Endodermal cell (in vitro differentiated cells): ENCODE results near the gene CALB2. TPM values are rescaled to one million over a fixed set of nuclear protein-coding genes. Genes with fewer than 3 reads are reported as not detected.

Experiments
- DNase-seq: peaks from one replicate; pipeline ENCODE4 v3.0.0-alpha.2; 2017
- H3K27ac ChIP-seq: 2 replicates; pipeline ENCODE4 v1.5.1; 2013; ENCODE audit warnings: mild to moderate bottlenecking, low read depth, low read length, moderate library complexity
- H3K27me3 ChIP-seq: 2 replicates; pipeline ENCODE4 v1.6.1; 2013; ENCODE audit warnings: mild to moderate bottlenecking, low read length, moderate library complexity; ENCODE audit not compliant: insufficient read depth, control insufficient read depth, poor library complexity, severe bottlenecking
- H3K36me3 ChIP-seq: 2 replicates; pipeline ENCODE4 v1.7.0; 2013; ENCODE audit warnings: mild to moderate bottlenecking, low read length, moderate library complexity; ENCODE audit not compliant: control insufficient read depth, insufficient read depth
- H3K4me1 ChIP-seq: one replicate; pipeline ENCODE4 v1.7.0; 2013; ENCODE audit warnings: low read length; ENCODE audit not compliant: control insufficient read depth, insufficient read depth
- H3K4me3 ChIP-seq: 2 replicates; pipeline ENCODE4 v1.5.1; 2013; ENCODE audit warnings: mild to moderate bottlenecking, low read length, moderate library complexity
- H3K9ac ChIP-seq: 2 replicates; pipeline ENCODE4 v1.6.1; 2013; ENCODE audit warnings: mild to moderate bottlenecking, low read length, moderate library complexity; ENCODE audit not compliant: poor library complexity, severe bottlenecking; ENCODE audit errors: extremely low read depth
- H3K9me3 ChIP-seq: 2 replicates; pipeline ENCODE4 v1.6.1; 2013; ENCODE audit warnings: mild to moderate bottlenecking, low read length, moderate library complexity; ENCODE audit not compliant: control insufficient read depth
- H3K27ac Mint-ChIP-seq: 2 replicates; pipeline ENCODE4 v1.8.0; 2020; ENCODE audit warnings: mixed read lengths
- H3K27me3 Mint-ChIP-seq: 2 replicates; pipeline ENCODE4 v1.8.0; 2021; ENCODE audit warnings: mild to moderate bottlenecking, mixed read lengths; ENCODE audit not compliant: insufficient read depth
- H3K36me3 Mint-ChIP-seq: 2 replicates; pipeline ENCODE4 v1.8.0; 2020; ENCODE audit warnings: low read depth, mixed read lengths
- H3K4me1 Mint-ChIP-seq: 2 replicates; pipeline ENCODE4 v1.8.0; 2020; ENCODE audit warnings: mixed read lengths
- H3K4me3 Mint-ChIP-seq: 2 replicates; pipeline ENCODE4 v1.8.0; 2020; ENCODE audit warnings: mild to moderate bottlenecking, moderate library complexity, mixed read lengths
- H3K9me3 Mint-ChIP-seq: 2 replicates; pipeline ENCODE4 v1.8.0; 2020; ENCODE audit warnings: mild to moderate bottlenecking, mixed read lengths
- WGBS, 2 experiments: methylation state at CpG; one replicate each; pipeline versions ENCODE4 v1.1.5 to v1.1.7; 2013; ENCODE audit warnings: missing lambda C conversion rate in 2 of 2, mixed read lengths in 1 of 2; ENCODE audit not compliant: insufficient coverage in 1 of 2, insufficient read length in 1 of 2; 5-methylcytosine and 5-hydroxymethylcytosine counted together
- total RNA-seq, 2 donors: library from RNA; stranded (reverse); fragmentation: NEBNext Ultra II Directional in 1 of 2; extraction: Animal tissue kit (Norgen Biotek cat#: 25700) in 1 of 2; gene quantifications; 2 replicates in 1 of 2; 3 replicates in 1 of 2; pipeline ENCODE4 v1.2.1, GENCODE V29; 2021
- TF ChIP-seq, protein P1 (sequence below): fragments of 200-600 bp; sonication (generic); conservative IDR thresholded peaks from 2 replicates; pipeline ENCODE4 v1.5.0; 2021; ENCODE audit warnings: antibody characterized with exemption, mild to moderate bottlenecking

Gene CALB2
- total RNA-seq, 2 donors from 2014 or later: 1.8 TPM; not detected in 1

DNA sequence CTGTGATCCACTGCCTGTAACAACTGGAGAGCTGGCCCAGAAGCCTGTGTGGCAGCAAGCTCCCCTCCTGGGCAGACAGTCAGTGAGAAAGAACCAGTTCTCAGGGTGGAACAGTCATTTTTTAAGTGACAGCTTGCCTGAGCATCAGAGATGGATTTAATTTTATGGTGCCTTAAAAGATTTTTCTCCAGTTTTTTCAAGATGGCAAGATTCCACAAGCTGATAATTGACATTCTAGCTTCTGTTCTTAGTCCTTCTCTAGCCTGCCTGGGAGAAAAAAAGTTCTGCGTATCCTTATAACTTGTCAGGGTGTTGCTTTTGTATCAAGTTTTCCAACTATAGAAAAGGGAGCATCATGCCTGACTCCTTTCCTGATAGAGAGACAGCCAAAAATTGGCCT is 21.2 kb downstream of the CALB2 start:
- DNase-seq: no peak
- Mint-ChIP-seq H3K27ac (no peak overlapping the region), H3K4me3 (no peak overlapping the region), H3K9me3 (no peaks in the 10 kb centered on the region), H3K36me3 (no peaks in the 10 kb centered on the region), H3K27me3 (peaks cover 34% of the 10 kb centered on the region), H3K4me1 (no peaks in the 10 kb centered on the region)
- TF ChIP-seq, protein P1, sequence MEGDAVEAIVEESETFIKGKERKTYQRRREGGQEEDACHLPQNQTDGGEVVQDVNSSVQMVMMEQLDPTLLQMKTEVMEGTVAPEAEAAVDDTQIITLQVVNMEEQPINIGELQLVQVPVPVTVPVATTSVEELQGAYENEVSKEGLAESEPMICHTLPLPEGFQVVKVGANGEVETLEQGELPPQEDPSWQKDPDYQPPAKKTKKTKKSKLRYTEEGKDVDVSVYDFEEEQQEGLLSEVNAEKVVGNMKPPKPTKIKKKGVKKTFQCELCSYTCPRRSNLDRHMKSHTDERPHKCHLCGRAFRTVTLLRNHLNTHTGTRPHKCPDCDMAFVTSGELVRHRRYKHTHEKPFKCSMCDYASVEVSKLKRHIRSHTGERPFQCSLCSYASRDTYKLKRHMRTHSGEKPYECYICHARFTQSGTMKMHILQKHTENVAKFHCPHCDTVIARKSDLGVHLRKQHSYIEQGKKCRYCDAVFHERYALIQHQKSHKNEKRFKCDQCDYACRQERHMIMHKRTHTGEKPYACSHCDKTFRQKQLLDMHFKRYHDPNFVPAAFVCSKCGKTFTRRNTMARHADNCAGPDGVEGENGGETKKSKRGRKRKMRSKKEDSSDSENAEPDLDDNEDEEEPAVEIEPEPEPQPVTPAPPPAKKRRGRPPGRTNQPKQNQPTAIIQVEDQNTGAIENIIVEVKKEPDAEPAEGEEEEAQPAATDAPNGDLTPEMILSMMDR: no peak
- H3K36me3 ChIP-seq: no peaks in the 10 kb centered on the region
- peaks cover 12% of the 10 kb centered on the region for H3K27me3 ChIP-seq
- WGBS, 2 experiments: 93 to 100% methylated on average over 1 of the region's 1 CpG
- no peak overlapping the region for H3K27ac ChIP-seq
- no peak overlapping the region for H3K4me3 ChIP-seq
- H3K4me1 ChIP-seq: no peaks in the 10 kb centered on the region
- H3K9me3 ChIP-seq: no peaks in the 10 kb centered on the region
- H3K9ac ChIP-seq: no peak overlapping the region

DNA sequence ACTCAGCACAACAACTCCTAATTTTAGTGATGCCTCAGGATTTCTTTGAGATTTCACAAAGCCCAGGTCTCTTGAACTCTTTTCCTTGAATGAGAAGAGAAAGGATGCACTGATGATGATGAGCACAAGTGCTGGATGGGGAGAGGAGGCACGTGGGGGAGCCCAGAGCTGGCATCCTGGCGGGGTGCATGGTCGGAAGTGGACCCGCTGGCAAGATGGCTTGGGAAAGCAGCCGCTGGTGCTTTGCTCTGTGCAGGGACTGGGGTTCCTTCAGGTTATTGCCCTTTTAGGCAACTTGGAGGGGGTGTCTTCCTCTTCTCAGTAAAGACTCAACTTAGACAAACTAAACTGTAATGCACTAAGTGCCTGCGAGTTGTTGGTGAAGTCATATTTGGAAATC is 22.3 kb downstream of the CALB2 start:
- H3K27ac ChIP-seq: no peak overlapping the region
- Mint-ChIP-seq H3K27ac (no peak overlapping the region), H3K36me3 (no peaks in the 10 kb centered on the region), H3K27me3 (peaks cover 36% of the 10 kb centered on the region), H3K9me3 (no peaks in the 10 kb centered on the region), H3K4me1 (peaks cover under 1% of the 10 kb centered on the region), H3K4me3 (no peak overlapping the region)
- no peaks in the 10 kb centered on the region for H3K4me1 ChIP-seq
- H3K9me3 ChIP-seq: no peaks in the 10 kb centered on the region
- TF ChIP-seq, protein P1: no peak
- 93 to 97% methylated on average over 5 to 6 of the region's 6 CpGs for WGBS, 2 experiments
- no peak for DNase-seq
- no peak overlapping the region for H3K4me3 ChIP-seq
- no peak overlapping the region for H3K9ac ChIP-seq
- peaks cover 12% of the 10 kb centered on the region for H3K27me3 ChIP-seq
- H3K36me3 ChIP-seq: no peaks in the 10 kb centered on the region

DNA sequence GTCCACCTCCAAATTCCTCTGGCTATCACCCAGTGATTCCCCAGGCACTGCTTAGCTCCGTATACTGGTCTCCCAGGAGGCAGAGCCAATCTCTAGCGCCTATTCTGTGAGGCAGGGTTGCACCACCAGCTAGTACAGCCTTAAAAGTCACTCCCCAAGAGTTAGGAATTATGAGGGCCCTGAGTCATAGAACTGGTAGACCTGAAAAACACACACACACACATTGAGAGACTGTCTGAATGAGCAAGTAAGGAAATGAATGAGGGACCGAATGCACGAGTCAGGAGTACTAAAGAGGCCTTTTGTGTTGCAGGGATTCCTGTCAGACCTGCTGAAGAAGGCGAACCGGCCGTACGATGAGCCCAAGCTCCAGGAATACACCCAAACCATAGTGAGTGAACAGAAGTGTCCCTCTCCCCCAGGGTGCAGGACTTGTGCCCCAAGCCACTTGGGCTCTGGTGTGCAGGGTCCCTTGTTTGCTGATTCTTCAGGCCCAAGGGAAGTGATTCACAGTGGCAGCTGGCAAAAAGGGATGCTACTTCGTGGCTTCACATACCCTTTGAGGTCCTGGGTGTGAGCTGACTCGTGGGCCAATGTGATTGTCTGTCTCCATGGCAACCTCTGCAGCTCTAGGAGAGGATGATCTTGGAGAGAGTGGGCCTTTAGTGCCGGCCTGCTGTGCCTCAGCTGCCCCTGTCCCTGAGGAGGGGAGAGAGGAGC is 24.7 kb downstream of the CALB2 start:
- no peak overlapping the region for H3K9ac ChIP-seq
- H3K36me3 ChIP-seq: no peaks in the 10 kb centered on the region
- Mint-ChIP-seq H3K4me3 (no peak overlapping the region), H3K4me1 (peaks cover 24% of the 10 kb centered on the region), H3K27ac (no peak overlapping the region), H3K9me3 (no peaks in the 10 kb centered on the region), H3K36me3 (no peaks in the 10 kb centered on the region), H3K27me3 (peaks cover 31% of the 10 kb centered on the region)
- no peak overlapping the region for H3K4me3 ChIP-seq
- H3K4me1 ChIP-seq: peaks cover 9% of the 10 kb centered on the region
- peak; percentile 64 for DNase-seq
- TF ChIP-seq, protein P1: no peak
- peaks cover 12% of the 10 kb centered on the region for H3K27me3 ChIP-seq
- H3K9me3 ChIP-seq: no peaks in the 10 kb centered on the region
- H3K27ac ChIP-seq: no peak overlapping the region
- 79 to 84% methylated on average over 6 to 11 of the region's 11 CpGs for WGBS, 2 experiments
